Ishikawa (cell line): ENCODE results near the gene S1PR5.

ENCODE experiments used
- CEBPB ChIP-seq: IDR thresholded peaks from 2 replicates; pipeline ENCODE4 v1.6.1; 2012
- CREB1 ChIP-seq: IDR thresholded peaks from 2 replicates; pipeline ENCODE4 v1.6.1; 2012; ENCODE audit warnings: low read depth
- EGR1 ChIP-seq: IDR thresholded peaks from 2 replicates; pipeline ENCODE4 v1.6.1; 2012
- EP300 ChIP-seq: IDR thresholded peaks from 2 replicates; pipeline ENCODE4 v1.6.1; 2012; ENCODE audit warnings: borderline replicate concordance
- FOXM1 ChIP-seq: IDR thresholded peaks from 2 replicates; pipeline ENCODE4 v1.6.1; 2012; ENCODE audit warnings: low read depth, borderline replicate concordance
- MAX ChIP-seq: IDR thresholded peaks from 2 replicates; pipeline ENCODE4 v1.6.1; 2012
- NFIC ChIP-seq: IDR thresholded peaks from 2 replicates; pipeline ENCODE4 v1.6.1; 2012
- RAD21 ChIP-seq: IDR thresholded peaks from 2 replicates; pipeline ENCODE4 v1.6.1; 2012; ENCODE audit warnings: low read depth
- REST ChIP-seq: IDR thresholded peaks from 2 replicates; pipeline ENCODE4 v1.6.1; 2012; ENCODE audit warnings: low read depth, mild to moderate bottlenecking
- TAF1 ChIP-seq: IDR thresholded peaks from 2 replicates; pipeline ENCODE4 v1.6.1; 2012; ENCODE audit warnings: low read depth, mild to moderate bottlenecking
- TCF12 ChIP-seq: IDR thresholded peaks from 2 replicates; pipeline ENCODE4 v1.6.1; 2012; ENCODE audit warnings: low read depth
- TEAD4 ChIP-seq: IDR thresholded peaks from 2 replicates; pipeline ENCODE4 v1.6.1; 2012
- USF1 ChIP-seq: IDR thresholded peaks from 2 replicates; pipeline ENCODE4 v1.6.1; 2012
- YY1 ChIP-seq: IDR thresholded peaks from 2 replicates; pipeline ENCODE4 v1.6.1; 2012; ENCODE audit warnings: low read depth
- ZBTB7A ChIP-seq: IDR thresholded peaks from 2 replicates; pipeline ENCODE4 v1.6.1; 2012; ENCODE audit warnings: low read depth

The S1PR5 gene

GRCh38 chr19:10554760-10555609 lies 37.7 kb upstream of the S1PR5 start:
- TF ChIP-seq TEAD4 (no peak), FOXM1 (no peak), EP300 (no peak), USF1 (no peak), TAF1 (no peak), YY1 (no peak), RAD21 (no peak), ZBTB7A (no peak), CREB1 (no peak), REST (no peak), NFIC (no peak), EGR1 (no peak), TCF12 (no peak), MAX (no peak), CEBPB (no peak)

GRCh38 chr19:10553943-10554381 lies 36.7 kb upstream of the S1PR5 start:
- TF ChIP-seq TEAD4 (no peak), CEBPB (no peak), EP300 (no peak), TAF1 (no peak), REST (no peak), FOXM1 (no peak), USF1 (no peak), YY1 (no peak), ZBTB7A (no peak), RAD21 (no peak), TCF12 (no peak), EGR1 (no peak), MAX (no peak), NFIC (no peak), CREB1 (no peak)

GRCh38 chr19:10553087-10553667 lies 35.9 kb upstream of the S1PR5 start:
- TF ChIP-seq TAF1, result no peak
- TF ChIP-seq YY1, result no peak
- TF ChIP-seq MAX, result no peak
- no peak for TF ChIP-seq EGR1
- TF ChIP-seq FOXM1, result no peak
- TF ChIP-seq USF1, result no peak
- TF ChIP-seq ZBTB7A, result no peak
- TF ChIP-seq RAD21, result no peak
- no peak for TF ChIP-seq CREB1
- no peak for TF ChIP-seq TCF12
- TF ChIP-seq REST, result no peak
- no peak for TF ChIP-seq CEBPB
- TF ChIP-seq EP300, result no peak
- TF ChIP-seq TEAD4, result no peak
- no peak for TF ChIP-seq NFIC
